Liver (tissue), 9 donors: ENCODE results near the gene CAPSL. TPM values are rescaled to one million over a fixed set of nuclear protein-coding genes. Genes with fewer than 3 reads are reported as not detected.

Experiments
- DNase-seq: peaks from one replicate; pipeline ENCODE4 v3.0.0-alpha.2; 2017; ENCODE audit warnings: low spot score
- H3K27ac ChIP-seq, 2 donors: one replicate each; pipeline ENCODE4 v1.7.0; 2013; ENCODE audit warnings: inconsistent platforms in 2 of 2, low read length in 2 of 2, control low read depth in 1 of 2, low read depth in 1 of 2, mild to moderate bottlenecking in 1 of 2
- H3K27me3 ChIP-seq, 4 donors: one replicate each; pipeline versions ENCODE4 v1.6.1 to v1.7.0; 2013; ENCODE audit warnings: low read length in 3 of 4, inconsistent platforms in 1 of 4, mild to moderate bottlenecking in 1 of 4, moderate library complexity in 1 of 4; ENCODE audit not compliant: control insufficient read depth in 4 of 4, insufficient read depth in 4 of 4
- H3K36me3 ChIP-seq, 4 donors: one replicate each; pipeline versions ENCODE4 v1.6.1 to v1.7.0; 2013; ENCODE audit warnings: low read length in 3 of 4, mild to moderate bottlenecking in 3 of 4, low read depth in 1 of 4, moderate library complexity in 1 of 4; ENCODE audit not compliant: control insufficient read depth in 4 of 4, insufficient read depth in 3 of 4
- H3K4me1 ChIP-seq, 4 donors: one replicate each; pipeline versions ENCODE4 v1.6.1 to v1.7.0; 2013; ENCODE audit warnings: low read length in 3 of 4, mild to moderate bottlenecking in 3 of 4, moderate library complexity in 1 of 4; ENCODE audit not compliant: control insufficient read depth in 4 of 4, insufficient read depth in 4 of 4
- H3K4me3 ChIP-seq, 3 donors: one replicate each; pipeline versions ENCODE4 v1.6.1 to v1.7.0; 2013; ENCODE audit warnings: low read length in 3 of 3, control low read depth in 1 of 3, low read depth in 1 of 3, mild to moderate bottlenecking in 1 of 3
- H3K9ac ChIP-seq, 2 donors: one replicate each; pipeline ENCODE4 v1.7.0; 2013; ENCODE audit warnings: low read length in 2 of 2, mild to moderate bottlenecking in 2 of 2, moderate library complexity in 2 of 2, control low read depth in 1 of 2, low read depth in 1 of 2
- H3K9me3 ChIP-seq, 4 donors: one replicate each; pipeline versions ENCODE4 v1.6.1 to v1.7.0; 2013; ENCODE audit warnings: low read length in 3 of 4; ENCODE audit not compliant: control insufficient read depth in 4 of 4
- CTCF ChIP-seq: fragments of 150-350 bp; IDR thresholded peaks from 2 replicates; pipeline ENCODE4 v1.5.1; 2017; ENCODE audit warnings: improper control_type of control experiment, low read depth, low read length; ENCODE audit not compliant: missing input control
- EGR1 ChIP-seq, 2 donors: IDR thresholded peaks; 2 replicates each; pipeline ENCODE4 v1.6.1; 2016 to 2018; ENCODE audit warnings: antibody characterized with exemption in 2 of 2, low read depth in 2 of 2
- FOXA1 ChIP-seq: IDR thresholded peaks from 2 replicates; pipeline ENCODE4 v1.6.1; 2016; ENCODE audit warnings: antibody characterized with exemption
- FOXA2 ChIP-seq: IDR thresholded peaks from 2 replicates; pipeline ENCODE4 v1.6.1; 2016; ENCODE audit warnings: antibody characterized with exemption
- GABPA ChIP-seq, 2 donors: IDR thresholded peaks in 1 of 2; conservative IDR thresholded peaks in 1 of 2; 2 replicates each; pipeline ENCODE4 v1.6.1; 2016; ENCODE audit warnings: antibody characterized with exemption in 2 of 2, mild to moderate bottlenecking in 1 of 2, moderate library complexity in 1 of 2
- HNF4A ChIP-seq, 2 donors: conservative IDR thresholded peaks; 2 replicates each; pipeline ENCODE4 v1.6.1; 2016; ENCODE audit warnings: antibody characterized with exemption in 2 of 2, mild to moderate bottlenecking in 2 of 2
- HNF4G ChIP-seq: IDR thresholded peaks from 2 replicates; pipeline ENCODE4 v1.6.1; 2016; ENCODE audit warnings: antibody characterized with exemption
- JUND ChIP-seq, 2 donors: IDR thresholded peaks; 2 replicates each; pipeline ENCODE4 v1.6.1; 2016; ENCODE audit warnings: antibody characterized with exemption in 2 of 2
- NR2F2 ChIP-seq: IDR thresholded peaks from 2 replicates; pipeline ENCODE4 v1.6.1; 2016; ENCODE audit warnings: antibody characterized with exemption
- RAD21 ChIP-seq, 2 donors: IDR thresholded peaks; 2 replicates each; pipeline ENCODE4 v1.6.1; 2016; ENCODE audit warnings: antibody characterized with exemption in 2 of 2, mild to moderate bottlenecking in 2 of 2
- RXRA ChIP-seq, 2 donors: IDR thresholded peaks; 2 replicates each; pipeline ENCODE4 v1.6.1; 2017 to 2018; ENCODE audit warnings: antibody characterized with exemption in 2 of 2, mild to moderate bottlenecking in 1 of 2
- SP1 ChIP-seq: IDR thresholded peaks from 2 replicates; pipeline ENCODE4 v1.6.1; 2018; ENCODE audit warnings: antibody characterized with exemption, mild to moderate bottlenecking
- TAF1 ChIP-seq: conservative IDR thresholded peaks from 2 replicates; pipeline ENCODE4 v1.6.1; 2016; ENCODE audit warnings: antibody characterized with exemption, mild to moderate bottlenecking
- YY1 ChIP-seq: IDR thresholded peaks from 2 replicates; pipeline ENCODE4 v1.6.1; 2016; ENCODE audit warnings: antibody characterized with exemption, mild to moderate bottlenecking
- ZBTB33 ChIP-seq: IDR thresholded peaks from 2 replicates; pipeline ENCODE4 v1.6.1; 2016; ENCODE audit warnings: antibody characterized with exemption
- WGBS: extraction: QIAGEN DNeasy Blood & Tissue Kit; methylation state at CpG from one replicate; pipeline ENCODE4 v1.1.7; 2013; 5-methylcytosine and 5-hydroxymethylcytosine counted together
- polyA plus RNA-seq, 2 donors: library from polyadenylated mRNA; stranded (reverse) in 1 of 2; unstranded in 1 of 2; fragments of 200-250 nt in 1 of 2; fragments of >200 nt in 1 of 2; fragmentation: Nextera tagmentation in 1 of 2; extraction: Ambion mirVana in 1 of 2; gene quantifications; one replicate each; pipeline versions ENCODE4 v1.2.1 to v1.2.3, GENCODE V29; 2013 to 2015
- total RNA-seq, 2 donors: library from RNA; depleted of rRNA; stranded (reverse); fragments of >200 nt; gene quantifications; one replicate each; pipeline ENCODE4 v1.2.3, GENCODE V29; 2014
- TF ChIP-seq, protein P1 (sequence below): IDR thresholded peaks from 2 replicates; pipeline ENCODE4 v1.6.1; 2016; ENCODE audit warnings: antibody characterized with exemption
- TF ChIP-seq, protein P2 (sequence below): IDR thresholded peaks from 2 replicates; pipeline ENCODE4 v1.6.1; 2016; ENCODE audit warnings: antibody characterized with exemption, mild to moderate bottlenecking
- TF ChIP-seq, protein P3 (sequence below): IDR thresholded peaks from 2 replicates; pipeline ENCODE4 v1.6.1; 2016; ENCODE audit warnings: antibody characterized with exemption
- donor health status: healthy.
- donor health status: healthy.
- donor health status: healthy.
- donor health status: healthy.
- donor health status: healthy.

The CAPSL gene
- total and polyA plus RNA-seq, 4 donors: 0.37 TPM; not detected in 3

GRCh38 chr5:35876454-35876853, 62.0 kb downstream of the CAPSL start:
- WGBS: 88% methylated on average over 2 of the region's 2 CpGs
- H3K27ac ChIP-seq: no peak overlapping the region
- no peaks in the 10 kb centered on the region for H3K4me1 ChIP-seq
- H3K36me3 ChIP-seq: no peaks in the 10 kb centered on the region
- no peak for TF ChIP-seq CTCF
- TF ChIP-seq HNF4A (conservative IDR thresholded peaks at IDR 0.05): no peak
- TF ChIP-seq RXRA (IDR thresholded peaks at IDR 0.05): no peak
- no peak for TF ChIP-seq TAF1
- TF ChIP-seq ZBTB33: no peak
- no peak for TF ChIP-seq NR2F2
- TF ChIP-seq RAD21 (IDR thresholded peaks at IDR 0.05): no peak
- TF ChIP-seq, protein P1, sequence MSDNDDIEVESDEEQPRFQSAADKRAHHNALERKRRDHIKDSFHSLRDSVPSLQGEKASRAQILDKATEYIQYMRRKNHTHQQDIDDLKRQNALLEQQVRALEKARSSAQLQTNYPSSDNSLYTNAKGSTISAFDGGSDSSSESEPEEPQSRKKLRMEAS: no peak
- TF ChIP-seq SP1: no peak
- TF ChIP-seq EGR1 (IDR thresholded peaks at IDR 0.05; ENCODE audit: low read depth in 2 of 2): no peak
- TF ChIP-seq FOXA1: no peak
- TF ChIP-seq, protein P2, sequence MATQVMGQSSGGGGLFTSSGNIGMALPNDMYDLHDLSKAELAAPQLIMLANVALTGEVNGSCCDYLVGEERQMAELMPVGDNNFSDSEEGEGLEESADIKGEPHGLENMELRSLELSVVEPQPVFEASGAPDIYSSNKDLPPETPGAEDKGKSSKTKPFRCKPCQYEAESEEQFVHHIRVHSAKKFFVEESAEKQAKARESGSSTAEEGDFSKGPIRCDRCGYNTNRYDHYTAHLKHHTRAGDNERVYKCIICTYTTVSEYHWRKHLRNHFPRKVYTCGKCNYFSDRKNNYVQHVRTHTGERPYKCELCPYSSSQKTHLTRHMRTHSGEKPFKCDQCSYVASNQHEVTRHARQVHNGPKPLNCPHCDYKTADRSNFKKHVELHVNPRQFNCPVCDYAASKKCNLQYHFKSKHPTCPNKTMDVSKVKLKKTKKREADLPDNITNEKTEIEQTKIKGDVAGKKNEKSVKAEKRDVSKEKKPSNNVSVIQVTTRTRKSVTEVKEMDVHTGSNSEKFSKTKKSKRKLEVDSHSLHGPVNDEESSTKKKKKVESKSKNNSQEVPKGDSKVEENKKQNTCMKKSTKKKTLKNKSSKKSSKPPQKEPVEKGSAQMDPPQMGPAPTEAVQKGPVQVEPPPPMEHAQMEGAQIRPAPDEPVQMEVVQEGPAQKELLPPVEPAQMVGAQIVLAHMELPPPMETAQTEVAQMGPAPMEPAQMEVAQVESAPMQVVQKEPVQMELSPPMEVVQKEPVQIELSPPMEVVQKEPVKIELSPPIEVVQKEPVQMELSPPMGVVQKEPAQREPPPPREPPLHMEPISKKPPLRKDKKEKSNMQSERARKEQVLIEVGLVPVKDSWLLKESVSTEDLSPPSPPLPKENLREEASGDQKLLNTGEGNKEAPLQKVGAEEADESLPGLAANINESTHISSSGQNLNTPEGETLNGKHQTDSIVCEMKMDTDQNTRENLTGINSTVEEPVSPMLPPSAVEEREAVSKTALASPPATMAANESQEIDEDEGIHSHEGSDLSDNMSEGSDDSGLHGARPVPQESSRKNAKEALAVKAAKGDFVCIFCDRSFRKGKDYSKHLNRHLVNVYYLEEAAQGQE: no peak
- no peak for TF ChIP-seq YY1
- no peak for TF ChIP-seq GABPA (IDR thresholded peaks at IDR 0.05 in 1 of 2, conservative IDR thresholded peaks at IDR 0.05 in 1 of 2)
- no peak for TF ChIP-seq JUND (IDR thresholded peaks at IDR 0.05)
- TF ChIP-seq FOXA2: no peak
- no peak for TF ChIP-seq HNF4G
- TF ChIP-seq, protein P3, sequence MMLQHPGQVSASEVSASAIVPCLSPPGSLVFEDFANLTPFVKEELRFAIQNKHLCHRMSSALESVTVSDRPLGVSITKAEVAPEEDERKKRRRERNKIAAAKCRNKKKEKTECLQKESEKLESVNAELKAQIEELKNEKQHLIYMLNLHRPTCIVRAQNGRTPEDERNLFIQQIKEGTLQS: no peak
- no peaks in the 10 kb centered on the region for H3K27me3 ChIP-seq
- no peak overlapping the region for H3K4me3 ChIP-seq
- no peaks in the 10 kb centered on the region for H3K9me3 ChIP-seq
- DNase-seq: no peak
- no peak overlapping the region for H3K9ac ChIP-seq
